AG09309 (cell line): ENCODE results near the gene RAD23B.

Experiments used
- DNase-seq: peaks from one replicate; pipeline ENCODE4 v3.0.0-alpha.2; 2010; ENCODE audit warnings: low read depth
- H3K4me3 ChIP-seq: 2 replicates; pipeline ENCODE4 v1.5.1; 2011; ENCODE audit warnings: mild to moderate bottlenecking, low read depth, low read length, moderate library complexity; ENCODE audit not compliant: control insufficient read depth
- TF ChIP-seq, protein P1 (sequence below): IDR thresholded peaks from 2 replicates; pipeline ENCODE4 v1.5.1; 2011; ENCODE audit warnings: mild to moderate bottlenecking, low read depth, low read length, inconsistent platforms; ENCODE audit not compliant: insufficient read depth, control insufficient read depth; ENCODE audit errors: missing control alignments

Gene RAD23B

DNA sequence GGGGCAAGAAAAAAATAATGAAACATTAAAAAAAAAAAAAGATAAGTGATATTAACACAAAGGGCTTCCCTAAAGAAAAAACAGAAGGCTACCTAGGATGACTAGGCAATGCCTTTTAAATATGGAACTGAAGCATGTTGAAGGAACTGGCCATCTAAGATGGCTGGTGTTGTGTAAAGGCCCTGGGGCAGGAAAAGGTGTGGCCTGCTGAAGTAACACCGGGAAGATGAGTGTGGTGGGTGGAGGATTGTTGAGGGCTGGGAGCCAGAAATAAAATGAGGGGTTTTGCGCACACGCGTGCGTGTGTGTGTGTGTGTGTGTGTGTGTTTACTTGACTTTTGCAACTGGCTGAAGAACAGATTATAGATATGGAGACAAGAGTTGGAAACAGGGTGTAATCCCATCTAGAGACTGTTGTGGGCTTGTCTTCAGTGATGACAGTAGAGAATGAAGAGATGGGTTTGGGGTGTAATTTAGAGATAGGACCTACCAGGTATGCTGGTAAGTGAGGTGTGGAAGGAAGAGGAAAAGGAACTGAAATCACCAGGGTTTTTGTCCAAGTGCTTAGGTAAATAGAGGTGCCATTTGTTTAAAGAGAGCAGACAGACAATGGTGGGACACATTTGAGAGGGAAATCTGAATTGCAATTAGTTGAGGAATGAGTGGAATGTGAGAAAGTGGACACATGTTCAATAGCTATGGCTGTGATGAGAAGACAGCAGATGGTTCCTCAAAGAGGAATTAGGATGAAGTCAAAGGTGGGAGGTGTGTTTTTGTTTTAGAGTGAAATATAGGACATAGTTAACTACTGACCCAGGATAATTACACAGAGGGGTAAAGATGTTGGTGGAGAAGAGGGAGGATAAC is 33.9 kb downstream of the RAD23B start:
- H3K4me3 ChIP-seq, result no peak overlapping the region
- TF ChIP-seq, protein P1, sequence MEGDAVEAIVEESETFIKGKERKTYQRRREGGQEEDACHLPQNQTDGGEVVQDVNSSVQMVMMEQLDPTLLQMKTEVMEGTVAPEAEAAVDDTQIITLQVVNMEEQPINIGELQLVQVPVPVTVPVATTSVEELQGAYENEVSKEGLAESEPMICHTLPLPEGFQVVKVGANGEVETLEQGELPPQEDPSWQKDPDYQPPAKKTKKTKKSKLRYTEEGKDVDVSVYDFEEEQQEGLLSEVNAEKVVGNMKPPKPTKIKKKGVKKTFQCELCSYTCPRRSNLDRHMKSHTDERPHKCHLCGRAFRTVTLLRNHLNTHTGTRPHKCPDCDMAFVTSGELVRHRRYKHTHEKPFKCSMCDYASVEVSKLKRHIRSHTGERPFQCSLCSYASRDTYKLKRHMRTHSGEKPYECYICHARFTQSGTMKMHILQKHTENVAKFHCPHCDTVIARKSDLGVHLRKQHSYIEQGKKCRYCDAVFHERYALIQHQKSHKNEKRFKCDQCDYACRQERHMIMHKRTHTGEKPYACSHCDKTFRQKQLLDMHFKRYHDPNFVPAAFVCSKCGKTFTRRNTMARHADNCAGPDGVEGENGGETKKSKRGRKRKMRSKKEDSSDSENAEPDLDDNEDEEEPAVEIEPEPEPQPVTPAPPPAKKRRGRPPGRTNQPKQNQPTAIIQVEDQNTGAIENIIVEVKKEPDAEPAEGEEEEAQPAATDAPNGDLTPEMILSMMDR, result no peak
- DNase-seq, result no peak

DNA sequence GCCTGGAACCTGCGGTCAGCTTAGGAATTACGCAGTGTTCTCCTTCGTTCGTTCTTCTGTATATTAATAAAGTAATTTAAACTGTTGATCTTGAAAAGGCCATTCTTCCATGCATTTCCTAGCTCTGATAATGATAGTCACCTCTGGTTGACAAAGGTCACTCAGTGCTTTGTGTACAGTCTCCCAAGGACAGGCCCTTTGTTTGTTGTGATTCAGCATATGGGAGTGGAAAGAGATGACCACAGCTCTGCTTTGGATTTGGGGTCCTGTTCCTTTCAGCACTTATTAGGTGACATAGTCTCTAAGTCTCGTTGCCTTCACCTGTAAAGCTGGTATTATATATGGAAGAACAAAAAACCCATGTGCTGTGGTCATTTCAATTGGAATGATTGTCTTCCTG is 39.6 kb downstream of the RAD23B start:
- TF ChIP-seq, protein P1, result no peak
- no peak for DNase-seq
- no peak overlapping the region for H3K4me3 ChIP-seq

DNA sequence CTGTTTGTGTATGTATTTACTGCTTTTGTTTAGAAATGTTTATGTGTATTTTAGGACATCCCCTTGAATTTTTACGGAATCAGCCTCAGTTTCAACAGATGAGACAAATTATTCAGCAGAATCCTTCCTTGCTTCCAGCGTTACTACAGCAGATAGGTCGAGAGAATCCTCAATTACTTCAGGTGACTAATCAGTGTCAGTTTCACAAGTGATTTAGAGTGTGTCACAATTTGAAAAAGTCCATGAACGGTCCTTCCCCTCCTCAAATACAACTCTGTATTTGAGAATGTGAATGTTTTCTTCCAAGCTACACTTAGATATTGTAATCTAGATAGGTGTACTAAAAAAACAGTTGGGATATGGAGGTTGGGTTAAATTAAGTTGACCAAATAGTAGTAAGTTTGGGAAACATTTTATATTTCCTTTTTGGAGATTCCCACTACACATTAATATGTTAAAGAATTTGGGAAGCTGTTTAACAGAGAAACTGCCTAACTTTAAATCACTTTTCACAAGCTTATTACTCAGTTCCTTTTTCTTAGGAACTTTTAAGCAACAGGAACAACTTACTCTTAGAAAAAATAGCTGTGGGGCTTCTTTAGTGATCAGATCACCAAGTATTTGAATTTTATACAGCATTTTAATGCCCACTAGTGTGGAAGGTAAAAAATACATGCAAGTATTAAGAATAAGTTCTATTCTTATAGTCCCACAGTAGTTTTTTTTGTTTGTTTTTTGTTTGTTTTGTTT is 40.9 kb downstream of the RAD23B start:
- H3K4me3 ChIP-seq, result no peak overlapping the region
- TF ChIP-seq, protein P1, result no peak
- DNase-seq, result no peak

DNA sequence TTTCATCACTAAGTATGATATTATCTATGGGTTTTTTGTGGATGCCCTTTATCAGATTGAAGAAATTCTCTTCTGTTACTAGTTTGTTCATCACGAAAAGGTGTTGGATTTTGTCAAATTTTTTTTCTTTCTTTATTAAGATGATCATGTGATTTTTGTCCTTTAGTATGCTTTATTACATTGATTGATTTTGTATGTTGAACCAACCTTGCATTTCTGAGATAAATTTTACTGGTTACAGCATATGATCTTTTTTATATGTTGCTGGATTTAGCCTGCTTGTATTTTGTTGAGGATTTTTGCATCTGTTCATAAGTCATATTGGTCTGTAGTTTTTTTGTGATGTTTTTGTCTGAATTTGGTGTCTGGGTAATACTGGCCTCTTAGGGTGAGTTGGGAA is 42.8 kb downstream of the RAD23B start:
- no peak for DNase-seq
- no peak overlapping the region for H3K4me3 ChIP-seq
- TF ChIP-seq, protein P1, result no peak

DNA sequence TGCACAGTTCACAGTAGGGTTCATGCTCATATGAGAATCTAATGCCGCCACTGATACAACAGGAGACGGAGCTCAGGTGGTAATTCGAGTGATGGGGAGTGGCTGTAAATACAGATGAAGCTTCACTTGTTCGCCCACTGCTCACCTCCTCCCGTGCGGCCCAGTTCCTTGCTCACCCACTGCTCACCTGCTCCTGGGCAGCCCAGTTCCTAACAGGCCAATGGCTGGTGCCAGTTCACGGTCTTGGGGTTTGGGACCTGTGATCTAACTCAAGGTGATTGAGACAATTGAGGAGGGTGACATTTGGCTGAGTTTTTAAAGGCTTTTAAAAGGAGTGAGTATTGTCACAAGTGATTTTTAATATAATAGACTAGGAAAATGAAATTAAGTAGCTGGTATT is 45.4 kb downstream of the RAD23B start:
- no peak for DNase-seq
- H3K4me3 ChIP-seq, result no peak overlapping the region
- TF ChIP-seq, protein P1, result no peak

DNA sequence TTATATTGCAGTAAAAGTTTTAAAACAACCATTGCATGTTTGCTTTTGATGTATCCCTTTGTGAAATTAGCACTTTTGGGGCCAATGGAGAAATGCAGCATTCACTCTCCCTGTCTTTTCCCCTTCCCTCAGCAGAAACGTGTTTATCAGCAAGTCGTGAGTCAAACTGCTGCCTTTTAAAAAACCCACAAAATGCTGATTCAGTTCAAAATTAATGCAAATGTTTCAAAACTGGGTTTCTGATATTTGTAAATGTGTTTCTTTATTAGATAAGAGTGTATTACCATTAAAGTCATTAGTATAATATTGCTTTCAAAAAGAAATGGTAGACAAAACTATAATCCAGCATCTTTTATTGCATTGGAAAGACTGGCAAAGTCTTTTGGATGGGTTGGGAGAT is 47.3 kb downstream of the RAD23B start:
- TF ChIP-seq, protein P1, result no peak
- no peak overlapping the region for H3K4me3 ChIP-seq

More for the DNA sequence above, 47.3 kb downstream of the RAD23B start:
- no peak for DNase-seq
